Kidney (tissue), 14 donors: Measurements from ENCODE around the gene SYNDIG1. TPM values are rescaled to one million over a fixed set of nuclear protein-coding genes. Genes with fewer than 3 reads are reported as not detected.
A peak's percentile ranks its signal among the peaks of the same experiment; 100 is the strongest.

Source experiments
- DNase-seq, 5 donors: peaks; one replicate each; pipeline ENCODE4 v3.0.0-alpha.2; 2013 to 2020
- FAIRE-seq: peaks from 2 replicates; lab custom pipeline; 2012; peaks lifted over from hg19 to GRCh38; lab: Jason Lieb, UNC
- H3K27ac ChIP-seq, 2 donors: one replicate each; pipeline ENCODE4 v1.7.0; 2013; ENCODE audit warnings: low read depth in 2 of 2, low read length in 2 of 2, inconsistent platforms in 1 of 2
- H3K27me3 ChIP-seq: one replicate; pipeline ENCODE4 v1.7.1; 2013; ENCODE audit warnings: low read length, inconsistent platforms; ENCODE audit not compliant: control insufficient read depth, insufficient read depth
- H3K36me3 ChIP-seq, 3 donors: one replicate each; pipeline versions ENCODE4 v1.7.0 to v1.7.1; 2013; ENCODE audit warnings: low read length in 3 of 3, control low read depth in 1 of 3, inconsistent platforms in 1 of 3; ENCODE audit not compliant: insufficient read depth in 3 of 3, control insufficient read depth in 2 of 3
- H3K4me1 ChIP-seq, 3 donors: one replicate each; pipeline versions ENCODE4 v1.7.0 to v1.7.1; 2013; ENCODE audit warnings: low read length in 3 of 3, inconsistent platforms in 1 of 3, low read depth in 1 of 3; ENCODE audit not compliant: control insufficient read depth in 2 of 3, insufficient read depth in 2 of 3
- H3K4me3 ChIP-seq, 3 donors: one replicate each; pipeline versions ENCODE4 v1.7.0 to v1.8.1; 2013; ENCODE audit warnings: low read length in 3 of 3, control low read depth in 1 of 3, inconsistent platforms in 1 of 3
- H3K9ac ChIP-seq, 3 donors: one replicate each; pipeline versions ENCODE4 v1.7.0 to v1.7.1; 2013; ENCODE audit warnings: low read length in 3 of 3, control low read depth in 1 of 3, inconsistent platforms in 1 of 3
- H3K9me3 ChIP-seq, 3 donors: one replicate each; pipeline versions ENCODE4 v1.7.0 to v1.7.1; 2013; ENCODE audit warnings: low read length in 3 of 3, control low read depth in 1 of 3, inconsistent platforms in 1 of 3; ENCODE audit not compliant: control insufficient read depth in 2 of 3, insufficient read depth in 1 of 3
- intact Hi-C: fragments of 100-400 bp; cut with DNase I; formaldehyde crosslinking; loops from one replicate; pipeline ENCODE4 v1.11.1; 2022
- polyA plus RNA-seq: library from polyadenylated mRNA; stranded (reverse); fragments of 350-450 nt; fragmentation: Illumina TruSeq; extraction: RNeasy Lipid Tissue Mini Kit (QIAGEN cat#74804); gene quantifications from one replicate; pipeline ENCODE4 v1.2.3, GENCODE V29; 2014; ENCODE audit warnings: low read depth, low replicate concordance; ENCODE audit not compliant: insufficient read depth
- total RNA-seq: library from RNA; stranded (reverse); fragmentation: NEBNext Ultra II Directional; extraction: Animal tissue kit (Norgen Biotek cat#: 25700); gene quantifications from one replicate; pipeline ENCODE4 v1.2.1, GENCODE V29; 2021
- TF ChIP-seq, protein P1 (sequence below): IDR thresholded peaks from 3 replicates; pipeline ENCODE4 v1.5.1; 2012; ENCODE audit warnings: mild to moderate bottlenecking, moderate library complexity, borderline replicate concordance; ENCODE audit not compliant: insufficient read depth; ENCODE audit errors: extremely low read depth
- donor health status: control.
- donor health status: control.
- donor health status: control.
- donor health status: control.
- donor health status: control.
- donor health status: DM: yes; HTN: yes; CAD: no.
- donor health status: Normal renal cell carcinoma (clear cell type).

SYNDIG1 gene
- total and polyA plus RNA-seq, 2 donors from 2014 or later: 5.4 to 8.2 TPM

- TF ChIP-seq, protein P1, sequence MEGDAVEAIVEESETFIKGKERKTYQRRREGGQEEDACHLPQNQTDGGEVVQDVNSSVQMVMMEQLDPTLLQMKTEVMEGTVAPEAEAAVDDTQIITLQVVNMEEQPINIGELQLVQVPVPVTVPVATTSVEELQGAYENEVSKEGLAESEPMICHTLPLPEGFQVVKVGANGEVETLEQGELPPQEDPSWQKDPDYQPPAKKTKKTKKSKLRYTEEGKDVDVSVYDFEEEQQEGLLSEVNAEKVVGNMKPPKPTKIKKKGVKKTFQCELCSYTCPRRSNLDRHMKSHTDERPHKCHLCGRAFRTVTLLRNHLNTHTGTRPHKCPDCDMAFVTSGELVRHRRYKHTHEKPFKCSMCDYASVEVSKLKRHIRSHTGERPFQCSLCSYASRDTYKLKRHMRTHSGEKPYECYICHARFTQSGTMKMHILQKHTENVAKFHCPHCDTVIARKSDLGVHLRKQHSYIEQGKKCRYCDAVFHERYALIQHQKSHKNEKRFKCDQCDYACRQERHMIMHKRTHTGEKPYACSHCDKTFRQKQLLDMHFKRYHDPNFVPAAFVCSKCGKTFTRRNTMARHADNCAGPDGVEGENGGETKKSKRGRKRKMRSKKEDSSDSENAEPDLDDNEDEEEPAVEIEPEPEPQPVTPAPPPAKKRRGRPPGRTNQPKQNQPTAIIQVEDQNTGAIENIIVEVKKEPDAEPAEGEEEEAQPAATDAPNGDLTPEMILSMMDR: no peak
- Histone ChIP-seq H3K4me1 (no peaks in the 10 kb centered on the region), H3K27me3 (no peaks in the 10 kb centered on the region), H3K9me3 (no peaks in the 10 kb centered on the region), H3K4me3 (no peak overlapping the region), H3K27ac (no peak overlapping the region), H3K36me3 (no peaks in the 10 kb centered on the region), H3K9ac (no peak overlapping the region)
- FAIRE-seq (no peak), DNase-seq (peak in 2 of 5 donors; percentile 65 to 68)
- intact Hi-C loops: no loop called here
Measured at GRCh38 chr20:24444526-24445190, 24.8 kb upstream of the SYNDIG1 start.

GRCh38 chr20:24445510-24446170 is 23.8 kb upstream of the SYNDIG1 start:
- FAIRE-seq: no peak
- TF ChIP-seq, protein P1: no peak
- no peaks in the 10 kb centered on the region for H3K9me3 ChIP-seq
- no peak overlapping the region for H3K9ac ChIP-seq
- H3K27ac ChIP-seq: no peak overlapping the region
- H3K4me3 ChIP-seq: no peak overlapping the region
- H3K27me3 ChIP-seq: no peaks in the 10 kb centered on the region
- intact Hi-C loops: no loop called here
- H3K4me1 ChIP-seq: no peaks in the 10 kb centered on the region
- H3K36me3 ChIP-seq: no peaks in the 10 kb centered on the region
- DNase-seq: peak in 4 of 5 donors; percentile 61 to 76 (median 72)

- no peaks in the 10 kb centered on the region for H3K27me3 ChIP-seq
- TF ChIP-seq, protein P1: no peak
- DNase-seq (no peak), FAIRE-seq (no peak)
- no peak overlapping the region for H3K27ac ChIP-seq
- H3K4me1 ChIP-seq: no peaks in the 10 kb centered on the region
- no peak overlapping the region for H3K4me3 ChIP-seq
- no peak overlapping the region for H3K9ac ChIP-seq
- no peaks in the 10 kb centered on the region for H3K36me3 ChIP-seq
- H3K9me3 ChIP-seq: no peaks in the 10 kb centered on the region
- intact Hi-C loops: no loop called here
Measured at GRCh38 chr20:24446811-24447210, 22.6 kb upstream of the SYNDIG1 start.
